HL-60/S4 treated with retinoic acid at 250 ng/mL for 4 days and 3 days (cell line): ENCODE measurements around the gene PDS5B.
"Not testable (repeated sequence)": the region's sequence is repeated elsewhere in the genome, so short reads cannot be mapped to it uniquely, and the experiment has no call there.

Source experiments
- in situ Hi-C: fragments of 300-500 bp; cut with MboI; formaldehyde crosslinking; loops from 2 replicates; pipeline ENCODE4 v1.7.0; 2022; ENCODE audit warnings: low sequenced_read_pairs

The PDS5B gene

DNA sequence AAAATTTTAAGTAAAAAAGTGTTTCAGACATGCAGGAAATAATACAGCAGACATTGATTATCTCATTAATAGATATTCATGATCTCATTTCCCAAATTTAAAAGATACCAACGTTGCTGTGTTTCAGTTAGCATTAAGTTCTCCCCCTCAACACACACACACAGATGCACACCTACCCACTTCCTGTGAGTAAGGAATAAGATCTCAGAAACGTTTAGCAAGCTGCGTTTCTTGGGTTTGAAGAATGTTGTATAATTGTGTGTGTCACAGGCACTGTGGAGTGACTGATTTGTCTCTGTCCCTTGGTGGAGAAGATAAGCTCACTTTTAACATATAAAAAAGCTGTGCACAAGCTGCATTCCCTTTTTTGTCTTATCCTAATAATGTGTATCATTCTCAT is 196.8 kb downstream of the PDS5B start:
- in situ Hi-C loops: no loop called here

DNA sequence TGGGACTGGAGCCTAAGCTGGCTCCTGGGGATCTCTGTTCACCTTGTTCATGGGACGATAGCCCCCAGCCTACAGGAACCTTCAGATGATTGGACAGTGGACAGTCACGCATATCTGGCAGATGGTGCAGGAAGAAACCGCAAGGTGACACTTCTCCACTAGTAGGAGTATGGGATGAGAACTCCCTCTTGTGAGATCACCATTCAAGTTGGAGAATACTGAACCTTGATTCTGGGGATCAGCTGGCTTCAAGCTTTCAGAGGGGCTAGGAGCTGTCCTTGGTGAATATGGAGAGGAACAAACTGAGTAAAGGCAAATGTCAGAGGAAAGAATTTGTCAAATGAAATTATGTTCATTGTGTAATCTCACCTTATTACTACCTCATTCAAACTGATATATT is 204.5 kb downstream of the PDS5B start:
- in situ Hi-C loops: no loop called here

DNA sequence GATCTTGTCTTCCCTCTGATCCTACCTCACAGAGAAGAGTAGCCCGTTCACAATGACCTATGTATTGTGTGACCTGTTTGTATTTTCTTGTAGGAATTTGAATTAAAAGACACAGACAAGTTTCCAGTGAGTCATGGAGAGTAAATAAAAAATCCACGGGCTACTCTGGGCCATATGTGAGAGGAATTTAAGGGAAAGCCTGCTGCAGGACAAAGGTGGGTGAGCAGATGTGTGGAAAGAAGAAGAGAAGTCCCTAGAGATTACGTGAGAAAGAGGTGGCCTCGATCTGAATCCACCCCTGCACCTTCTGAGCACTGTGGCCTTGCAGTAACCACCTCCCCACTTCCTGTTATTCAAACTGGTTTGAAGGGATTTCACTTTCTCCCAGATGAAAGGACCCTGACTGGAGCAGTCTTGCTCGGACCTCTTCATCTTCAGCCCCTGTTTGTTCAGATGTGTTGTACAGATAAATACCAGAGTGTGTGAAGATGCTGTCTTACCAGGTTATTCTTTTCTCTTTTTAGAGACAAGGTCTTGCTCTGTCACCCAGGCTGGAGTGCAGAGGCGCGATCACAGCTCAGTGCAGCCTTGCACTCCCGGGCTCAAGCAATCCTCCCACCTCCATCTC is 205.4 kb downstream of the PDS5B start:
- in situ Hi-C loops: no loop called here

DNA sequence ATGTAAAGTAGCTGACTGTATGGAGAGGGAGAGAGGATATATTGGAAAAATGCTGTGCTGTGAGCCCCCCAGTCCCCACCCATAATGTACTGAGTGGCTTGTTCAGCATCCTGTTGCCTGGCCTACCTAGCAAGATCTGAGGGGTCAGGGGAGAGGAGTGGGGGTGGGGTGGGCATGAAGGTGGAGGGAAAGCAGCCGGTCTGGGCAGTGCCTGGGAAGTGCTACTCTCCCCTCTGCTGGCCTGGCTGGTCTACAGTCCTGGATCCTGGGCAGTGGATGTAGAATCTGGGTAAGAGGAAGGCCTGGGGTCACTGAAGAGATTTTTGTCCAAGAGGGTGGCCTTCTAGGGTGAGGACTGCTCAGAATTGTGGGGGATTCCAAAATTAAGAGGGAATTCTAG is 210.5 kb downstream of the PDS5B start:
- in situ Hi-C loops: no loop called here

DNA sequence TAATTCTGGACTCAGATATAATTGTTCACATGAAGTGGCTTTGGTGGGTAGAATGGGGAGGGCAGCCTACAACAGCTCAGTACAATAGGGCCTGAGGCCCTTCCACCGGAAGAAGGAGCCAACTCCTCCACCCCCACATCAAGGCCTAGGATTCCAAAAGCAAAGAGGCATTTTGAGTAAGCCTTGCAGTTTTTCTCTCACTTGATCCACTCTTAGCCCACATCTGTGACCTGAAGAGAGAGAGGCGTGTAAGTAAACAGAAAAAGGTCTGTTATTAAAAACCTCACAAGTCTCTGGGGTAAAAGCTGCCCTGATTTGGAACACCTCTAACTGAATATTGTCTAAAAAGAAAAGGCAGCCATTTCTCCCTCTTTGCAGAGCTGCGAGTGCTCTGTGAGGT is 215.9 kb downstream of the PDS5B start:
- in situ Hi-C loops: no loop called here

DNA sequence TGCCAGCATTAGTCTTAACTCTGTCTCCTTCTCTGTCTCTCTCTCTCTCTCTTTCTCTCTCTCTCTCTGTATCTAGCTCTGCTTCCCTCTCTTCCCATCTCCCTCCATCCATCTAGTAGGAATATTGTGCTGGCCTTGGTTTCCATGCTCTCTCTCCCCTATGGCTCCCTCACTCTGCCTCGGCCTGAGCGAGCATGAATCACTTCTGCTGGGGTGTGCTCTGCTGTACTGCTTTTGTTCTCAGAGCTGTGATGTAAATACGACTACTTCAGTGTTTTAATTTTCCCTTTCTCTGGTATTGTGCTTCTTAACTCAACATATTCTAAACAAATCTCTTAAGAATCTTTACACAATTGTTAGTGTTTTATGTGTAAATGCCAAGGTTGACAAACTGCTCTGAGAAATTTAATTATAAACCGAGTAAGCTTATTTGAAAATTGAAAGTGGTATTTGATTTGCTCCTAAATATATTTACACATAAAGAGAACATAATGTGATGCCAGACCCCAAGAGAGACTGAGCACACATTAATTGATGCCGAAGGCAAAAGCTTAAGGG is 218.5 kb downstream of the PDS5B start:
- in situ Hi-C loops: no loop called here

DNA sequence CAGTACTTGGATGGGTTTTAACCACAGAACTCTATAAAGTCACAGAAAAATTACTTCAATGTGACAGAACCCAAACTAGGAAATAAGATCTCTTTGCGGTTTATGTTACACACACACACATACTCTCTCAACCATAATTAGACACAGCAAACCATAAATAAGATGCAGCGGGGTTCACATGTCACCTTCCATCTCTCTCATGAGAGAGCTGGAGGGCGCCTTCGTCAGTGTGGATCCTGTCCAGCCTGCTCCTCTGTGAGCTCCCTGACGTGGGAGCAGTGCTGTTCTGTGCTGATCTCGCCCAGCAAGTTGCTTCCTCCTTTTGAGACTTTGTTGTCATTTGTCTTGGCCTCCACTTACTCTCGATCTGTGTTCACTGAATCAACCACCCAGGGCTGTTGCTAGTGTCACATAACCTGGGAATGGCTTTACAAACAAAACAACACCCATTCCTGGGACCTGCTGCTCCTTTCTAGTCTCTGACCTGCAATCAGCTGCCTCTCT is 225.1 kb downstream of the PDS5B start:
- in situ Hi-C loops: no loop called here

DNA sequence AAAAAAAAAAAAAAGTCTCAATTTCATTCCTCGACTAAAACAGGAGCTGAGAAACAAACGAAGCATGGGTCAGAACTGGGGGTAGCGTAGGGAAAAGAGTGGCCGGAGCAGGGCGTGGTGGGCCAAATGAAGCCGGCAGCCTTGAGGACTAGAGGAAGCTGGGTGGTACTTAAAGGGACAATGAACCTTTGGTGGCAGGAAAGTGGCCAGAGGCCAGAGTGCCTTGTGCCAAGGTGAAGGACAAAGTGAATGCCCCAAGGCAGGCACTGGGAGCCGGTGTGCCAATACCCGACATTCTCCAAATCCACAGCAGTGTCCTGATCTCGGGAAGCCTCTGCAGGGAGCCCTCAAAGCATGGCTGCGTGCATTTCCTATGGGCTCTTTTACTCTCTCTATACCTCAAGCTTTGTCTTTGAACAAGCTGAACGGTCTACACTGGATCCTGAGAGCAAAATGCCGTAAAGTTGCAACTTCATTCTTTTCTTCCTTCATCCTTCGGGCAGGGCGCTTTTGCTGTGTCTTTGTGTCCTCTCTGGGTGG is 235.0 kb downstream of the PDS5B start:
- in situ Hi-C loops: no loop called here

DNA sequence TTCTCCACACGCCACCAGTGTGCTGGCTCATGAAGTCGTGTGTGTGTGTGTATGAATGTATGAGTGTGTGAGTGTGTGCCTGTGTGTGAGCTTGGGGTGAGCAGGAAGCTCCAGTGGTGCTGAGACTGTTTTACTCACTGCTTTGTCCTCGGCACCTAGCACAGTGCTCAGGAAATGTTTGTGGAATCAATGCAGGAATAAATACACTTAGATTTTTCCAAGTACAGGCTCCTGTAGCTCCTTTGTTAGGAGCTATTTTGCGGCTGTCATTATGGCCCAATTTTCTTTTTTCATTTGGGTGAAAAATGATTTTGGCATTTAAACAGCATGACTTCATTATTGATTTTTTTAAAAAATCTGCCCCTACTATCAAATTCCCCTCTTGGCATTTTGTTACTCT is 236.5 kb downstream of the PDS5B start:
- in situ Hi-C loops: no loop called here

DNA sequence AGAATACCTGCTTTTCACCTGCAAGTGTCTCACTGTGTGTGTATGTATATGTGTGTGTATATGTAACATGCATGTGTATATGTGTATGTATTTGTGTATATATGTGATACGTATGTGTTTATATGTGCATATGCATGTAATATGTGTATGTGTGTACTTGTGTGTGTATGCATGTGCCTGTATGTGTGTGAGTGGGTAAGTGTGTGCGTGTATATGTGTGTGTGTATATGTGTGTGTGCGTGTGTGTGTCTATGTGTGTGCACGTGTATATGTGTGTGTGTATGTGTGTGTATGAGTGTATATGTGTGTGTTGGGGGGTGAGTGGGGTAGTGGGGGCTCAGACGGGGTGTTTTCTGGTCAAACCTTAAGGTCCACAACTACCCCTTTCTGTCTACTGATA is 237.3 kb downstream of the PDS5B start:
- in situ Hi-C loops: no loop called here

DNA sequence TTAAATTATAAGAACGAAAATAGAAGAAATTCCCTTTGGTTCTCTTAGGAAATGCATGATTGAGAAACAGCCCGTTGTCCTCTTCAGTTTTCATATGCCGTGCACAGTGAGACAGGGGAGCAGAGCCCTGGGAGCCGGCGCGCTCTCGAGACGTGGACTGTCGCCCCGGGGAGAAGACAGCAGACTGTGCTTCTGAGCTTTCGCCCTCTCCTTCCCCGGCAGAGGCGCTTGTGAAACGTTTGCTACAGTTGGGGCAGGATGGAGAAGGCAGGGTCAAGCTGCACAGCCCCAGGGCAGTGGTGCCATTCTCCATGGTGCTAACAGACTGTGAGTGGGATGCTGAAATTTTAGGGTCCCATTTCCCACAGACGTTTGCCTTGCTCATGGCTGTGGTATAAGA is 237.8 kb downstream of the PDS5B start:
- in situ Hi-C loops: no loop called here

DNA sequence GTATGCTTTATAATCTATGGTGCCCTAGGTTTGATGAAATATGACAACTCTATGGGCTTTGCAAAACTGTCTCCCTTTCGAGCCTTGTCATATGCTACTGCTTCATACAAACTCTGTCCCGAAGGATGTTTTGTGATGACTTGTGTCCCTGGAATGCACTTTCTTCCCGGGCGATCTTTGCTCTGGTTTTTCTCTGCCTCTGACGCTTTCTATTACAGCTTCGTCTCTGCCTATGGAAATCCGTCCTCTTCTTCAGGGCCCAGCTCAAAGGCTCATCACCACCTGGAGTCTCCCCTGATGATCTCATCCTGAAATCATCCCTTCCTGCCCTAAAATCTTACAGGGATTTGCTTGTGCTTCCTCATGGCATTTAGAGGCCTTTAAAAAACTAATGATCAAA is 238.4 kb downstream of the PDS5B start:
- in situ Hi-C loops: no loop called here

DNA sequence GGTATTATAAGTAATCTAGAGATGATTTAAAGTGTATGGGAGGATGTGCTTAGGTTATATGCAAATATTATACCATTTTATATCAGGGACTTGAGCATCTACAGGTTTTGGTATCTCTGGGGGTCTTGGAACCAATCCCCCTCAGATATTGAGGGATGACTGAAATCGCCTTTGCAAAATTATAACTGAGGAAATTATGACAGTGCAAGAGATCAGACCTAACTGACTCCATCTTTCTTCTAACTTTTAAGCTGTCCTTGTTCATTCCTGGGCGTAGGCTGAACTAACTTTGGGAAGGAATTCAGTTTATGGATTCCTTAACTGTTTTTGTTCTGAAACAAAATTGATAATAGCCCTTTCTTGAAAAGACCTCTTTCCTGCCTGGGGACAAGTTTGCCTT is 239.2 kb downstream of the PDS5B start:
- in situ Hi-C loops: no loop called here

DNA sequence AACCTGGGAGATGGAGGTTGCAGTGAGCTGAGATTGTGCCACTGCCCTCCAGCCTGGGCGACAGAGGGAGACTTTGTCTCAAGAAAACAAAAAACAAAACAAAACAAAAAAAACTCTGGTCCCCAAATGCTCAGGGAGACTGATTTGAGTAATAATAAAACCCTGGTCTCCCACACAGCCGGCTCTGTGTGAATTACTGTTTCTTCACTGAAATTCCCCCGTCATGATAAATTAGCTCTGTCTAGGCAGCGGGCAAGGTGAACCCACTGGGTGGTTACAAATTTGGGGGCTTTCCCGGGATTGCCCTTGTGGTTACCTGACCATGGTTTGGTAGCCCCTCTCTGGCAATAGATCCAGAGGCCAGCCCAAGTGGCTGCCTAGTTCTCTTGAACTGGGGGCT is 240.1 kb downstream of the PDS5B start:
- in situ Hi-C loops: not testable (repeated sequence)
